B cell (primary cell): ENCODE data around the gene FGF11. TPM values are rescaled to one million over a fixed set of nuclear protein-coding genes. Genes with fewer than 3 reads are reported as not detected.
A peak's percentile ranks its signal among the peaks of the same experiment; 100 is the strongest.

ENCODE experiments used
- ATAC-seq: fragments of 200-7000 bp; cut with Tn5 transposase; one replicate; pipeline ENCODE4 v1.10.0; 2021; ENCODE audit warnings: low read depth, mild to moderate bottlenecking, moderate number of reproducible peaks, moderate library complexity
- CTCF ChIA-PET: fragments of 350-600 bp; sonication (Branson Sonifier 250); formaldehyde crosslinking; loops from one replicate; lab custom pipeline; 2021; ENCODE audit warnings: antibody characterized with exemption, inconsistent platforms; lab: Charles Lee
- POLR2A ChIA-PET: fragments of 350-600 bp; sonication (Branson Sonifier 250); formaldehyde crosslinking; loops from one replicate; lab custom pipeline; 2021; ENCODE audit warnings: antibody characterized with exemption; lab: Charles Lee
- DNase-seq: peaks from one replicate; pipeline ENCODE4 v3.0.0; 2013
- H2AFZ ChIP-seq: 2 replicates; pipeline ENCODE4 v1.6.1; 2012; ENCODE audit warnings: mild to moderate bottlenecking, low read depth, low read length; ENCODE audit not compliant: insufficient read depth, poor library complexity, severe bottlenecking
- H3K27ac ChIP-seq, 2 donors: 1 replicate in 1 of 2; 2 replicates in 1 of 2; pipeline ENCODE4 v1.5.1; 2012 to 2013; ENCODE audit warnings: low read length in 2 of 2, mild to moderate bottlenecking in 2 of 2, moderate library complexity in 1 of 2
- H3K27me3 ChIP-seq, 4 experiments: fragments of 200-600 bp in 1 of 4; sonication (generic) in 1 of 4; replicated peaks in 1 of 4; 1 replicate in 2 of 4; 2 replicates in 2 of 4; pipeline versions ENCODE4 v1.6.1 to v1.7.0; 2013 to 2016; ENCODE audit warnings: low read length in 3 of 4, mild to moderate bottlenecking in 2 of 4, mixed read lengths in 1 of 4, moderate library complexity in 1 of 4; ENCODE audit not compliant: insufficient read depth in 4 of 4, control insufficient read depth in 3 of 4; ENCODE audit errors: control extremely low read depth in 1 of 4
- H3K36me3 ChIP-seq, 2 experiments: replicated peaks in 1 of 2; 1 replicate in 1 of 2; 2 replicates in 1 of 2; pipeline versions ENCODE4 v1.6.1 to v1.7.1; 2013; ENCODE audit warnings: low read length in 1 of 2; ENCODE audit not compliant: insufficient read depth in 2 of 2, control insufficient read depth in 1 of 2; ENCODE audit errors: control extremely low read depth in 1 of 2, extremely low read depth in 1 of 2
- H3K4me1 ChIP-seq, 2 donors: fragments of 200-600 bp in 1 of 2; sonication (generic) in 1 of 2; 1 replicate in 1 of 2; 2 replicates in 1 of 2; pipeline versions ENCODE4 v1.5.1 to v1.6.1; 2013 to 2017; ENCODE audit warnings: low read length in 2 of 2; ENCODE audit not compliant: control insufficient read depth in 2 of 2, insufficient read depth in 2 of 2
- H3K4me2 ChIP-seq: replicated peaks from 2 replicates; pipeline ENCODE3; 2012; ENCODE audit warnings: mild to moderate bottlenecking, low read depth, low read length; ENCODE audit not compliant: poor library complexity, severe bottlenecking
- H3K4me3 ChIP-seq, 5 experiments: fragments of 200-600 bp in 1 of 5; sonication (generic) in 1 of 5; 1 replicate in 3 of 5; 2 replicates in 2 of 5; pipeline versions ENCODE4 v1.5.1 to v1.7.0; 2011 to 2016; ENCODE audit warnings: low read length in 4 of 5, mild to moderate bottlenecking in 4 of 5, low read depth in 2 of 5, control low read depth in 1 of 5, moderate library complexity in 1 of 5; ENCODE audit not compliant: insufficient read depth in 1 of 5; ENCODE audit errors: control extremely low read depth in 1 of 5, extremely low read depth in 1 of 5
- H3K79me2 ChIP-seq: fragments of 200-600 bp; sonication (generic); one replicate; pipeline ENCODE4 v1.6.0; 2016; ENCODE audit warnings: low read length; ENCODE audit not compliant: control insufficient read depth, insufficient read depth
- H3K9ac ChIP-seq: fragments of 200-600 bp; sonication (generic); 2 replicates; pipeline ENCODE4 v1.6.1; 2017; ENCODE audit warnings: mild to moderate bottlenecking, low read length, moderate library complexity
- H3K9me3 ChIP-seq, 3 donors: one replicate each; pipeline versions ENCODE4 v1.6.1 to v1.7.1; 2013; ENCODE audit warnings: low read length in 2 of 3; ENCODE audit not compliant: control insufficient read depth in 2 of 3, insufficient read depth in 1 of 3; ENCODE audit errors: control extremely low read depth in 1 of 3
- H4K20me1 ChIP-seq: 2 replicates; pipeline ENCODE4 v1.6.0; 2012; ENCODE audit warnings: mild to moderate bottlenecking, low read length; ENCODE audit not compliant: insufficient read depth, control insufficient read depth, poor library complexity, severe bottlenecking
- H3K27ac Mint-ChIP-seq: one replicate; pipeline ENCODE4 v1.8.0; 2021; ENCODE audit warnings: mixed read lengths
- H3K27me3 Mint-ChIP-seq: one replicate; pipeline ENCODE4 v1.8.0; 2021; ENCODE audit warnings: mixed read lengths
- H3K4me1 Mint-ChIP-seq: one replicate; pipeline ENCODE4 v1.8.0; 2021; ENCODE audit warnings: mixed read lengths
- H3K4me3 Mint-ChIP-seq: one replicate; pipeline ENCODE4 v1.8.0; 2021; ENCODE audit warnings: mixed read lengths
- H3K9me3 Mint-ChIP-seq: one replicate; pipeline ENCODE4 v1.8.0; 2022; ENCODE audit warnings: mixed read lengths; ENCODE audit not compliant: insufficient read depth
- CTCF ChIP-seq: fragments of 200-600 bp; IDR thresholded peaks from one replicate; pipeline ENCODE4 v1.8.0; 2022; ENCODE audit warnings: antibody characterized with exemption, mild to moderate bottlenecking
- EZH2 ChIP-seq: IDR thresholded peaks from 2 replicates; pipeline ENCODE4 v1.6.1; 2012; ENCODE audit warnings: borderline replicate concordance, low read depth, mild to moderate bottlenecking, moderate library complexity, low read length; ENCODE audit not compliant: insufficient read depth, poor library complexity, severe bottlenecking
- WGBS: methylation state at CpG from one replicate; pipeline ENCODE4 v1.1.5; 2013; ENCODE audit warnings: missing lambda C conversion rate; ENCODE audit not compliant: insufficient coverage; 5-methylcytosine and 5-hydroxymethylcytosine counted together
- intact Hi-C: fragments of 100-400 bp; cut with micrococcal nuclease; formaldehyde crosslinking; loops from one replicate; pipeline ENCODE4 v1.10.0; 2022
- polyA plus RNA-seq: library from polyadenylated mRNA; depleted of rRNA; stranded (reverse); fragments of >200 nt; gene quantifications from 2 replicates; pipeline ENCODE4 v1.2.3, GENCODE V29; 2012
- total RNA-seq, 2 donors: library from RNA; stranded (reverse); fragments of 120-200 nt in 1 of 2; gene quantifications; 1 replicate in 1 of 2; 2 replicates in 1 of 2; pipeline versions ENCODE4 v1.2.3 to v1.2.4, GENCODE V29; 2013 to 2022

The FGF11 gene
- total and polyA plus RNA-seq, 2 donors (not counting 1 experiment from before 2014, with no cell fraction given) = 2.7 to 4.6 TPM

- peaks cover 23% of the 10 kb centered on the region for H3K4me1 Mint-ChIP-seq
- POLR2A ChIA-PET = no interaction called here
- 46% methylated on average over 5 of the region's 12 CpGs for WGBS
- H3K4me3 ChIP-seq = no peak within 1 kb of the TSS
- H3K9me3 Mint-ChIP-seq = no peaks in the 10 kb centered on the region
- no peak within 1 kb of the TSS for H3K27ac ChIP-seq
- no peak within 1 kb of the TSS for H3K27ac Mint-ChIP-seq
- H3K9ac ChIP-seq = no peak within 1 kb of the TSS
- H3K9me3 ChIP-seq = peaks cover 0 to 4% (median 0%) of the 10 kb centered on the region in 3 donors
- peak within 1 kb of the TSS; percentile 65 for H3K4me2 ChIP-seq
- peak within 1 kb of the TSS; percentile 33 for H2AFZ ChIP-seq
- peaks cover 30% of the 10 kb centered on the region for H3K27me3 Mint-ChIP-seq
- H3K4me3 Mint-ChIP-seq = peak within 1 kb of the TSS; percentile 53
- CTCF ChIA-PET = interaction anchor here (1.1 to 1.2 kb wide), 3 partner anchors 29 to 153 kb away, joined by 3 read pairs; no protein-coding TSS in a partner anchor
- peaks cover 17 to 20% of the 10 kb centered on the region in 2 donors for H3K4me1 ChIP-seq
- no peaks in the 10 kb centered on the region for H3K36me3 ChIP-seq
- H3K27me3 ChIP-seq = peaks cover 0 to 33% (median 4%) of the 10 kb centered on the region in 4 experiments
- H4K20me1 ChIP-seq = no peaks in the 10 kb centered on the region
- TF ChIP-seq CTCF (no peak), EZH2 (no peak)
- H3K79me2 ChIP-seq = peaks cover 6% of the 10 kb centered on the region
- intact Hi-C loops = no loop called here
- DNase-seq = no peak
- no peak for ATAC-seq
These were observed 31.6 kb upstream of the FGF11 start, which contains the start of gene NLGN2 for GRCh38 chr17:7407485-7408251. Gene NLGN2, plus strand, starts transcription at chr17:7407845. Its CDS starts 411 bp downstream, at chr17:7408256.

- H3K4me2 ChIP-seq = peak overlapping the region; percentile 65
- no peak for ATAC-seq
- H3K27me3 ChIP-seq = peaks cover 0 to 33% (median 4%) of the 10 kb centered on the region in 4 experiments
- no peaks in the 10 kb centered on the region for H3K9me3 Mint-ChIP-seq
- TF ChIP-seq CTCF = no peak
- no peak for TF ChIP-seq EZH2
- H3K27me3 Mint-ChIP-seq = peaks cover 32% of the 10 kb centered on the region
- no peak overlapping the region for H3K27ac ChIP-seq
- DNase-seq = peak; percentile 42
- H3K4me1 Mint-ChIP-seq = peaks cover 16% of the 10 kb centered on the region
- peak overlapping the region; percentile 53 for H3K4me3 Mint-ChIP-seq
- no peaks in the 10 kb centered on the region for H3K79me2 ChIP-seq
- peaks cover 0 to 4% (median 0%) of the 10 kb centered on the region in 3 donors for H3K9me3 ChIP-seq
- H3K9ac ChIP-seq = no peak overlapping the region
- CTCF ChIA-PET = interaction anchor here (1.1 to 1.2 kb wide), 2 partner anchors 28 to 152 kb away, joined by 3 read pairs; no protein-coding TSS in a partner anchor
- no peak overlapping the region for H3K4me3 ChIP-seq
- no peaks in the 10 kb centered on the region for H3K36me3 ChIP-seq
- intact Hi-C loops = no loop called here
- 56% methylated on average over 58 of the region's 58 CpGs for WGBS
- H4K20me1 ChIP-seq = no peaks in the 10 kb centered on the region
- H3K27ac Mint-ChIP-seq = no peak overlapping the region
- POLR2A ChIA-PET = no interaction called here
- peaks cover 11 to 14% of the 10 kb centered on the region in 2 donors for H3K4me1 ChIP-seq
- H2AFZ ChIP-seq = peak overlapping the region; percentile 33
These were observed 31.0 kb upstream of the FGF11 start for GRCh38 chr17:7408252-7408727.
